ENCODE results near the gene PLEKHO2.

GRCh38 chr15:64841344-64842095, at the start of gene PLEKHO2:
- TF ChIP-seq CTCF (IDR thresholded peaks at IDR 0.05) (peak in 2 of 6 experiments; percentile 23), POLR2A (IDR thresholded peaks at IDR 0.05) (peak; percentile 29 to 62)

Measured in Peyer's patch (tissue), 4 donors.